ENCODE measurements around the gene BAMBI. TPM values are rescaled to one million over a fixed set of nuclear protein-coding genes. Genes with fewer than 3 reads are reported as not detected.

BAMBI gene
- total and polyA plus RNA-seq, 8 donors = 0.85 to 9.1 (median 1.5) TPM; not detected in 3

GRCh38 chr10:28684157-28684985 is 7.0 kb downstream of the BAMBI start:
- intact Hi-C loops (cut with DNase I; ENCODE audit: low total_unique reads) = no loop called here
- Histone ChIP-seq H3K27me3 (peaks cover 0 to 12% (median 0%) of the 10 kb centered on the region in 3 donors), H3K9me3 (no peaks in the 10 kb centered on the region), H3K4me3 (no peak overlapping the region), H3K36me3 (no peaks in the 10 kb centered on the region), H3K4me1 (peaks cover 8 to 22% (median 14%) of the 10 kb centered on the region in 4 donors), H3K27ac (no peak overlapping the region)
- 95 to 97% (median 96%) methylated on average over 13 of the region's 13 CpGs for WGBS, 5 donors
- DNase-seq = no peak
- TF ChIP-seq POLR2A (IDR thresholded peaks at IDR 0.05) (no peak), CTCF (IDR thresholded peaks at IDR 0.05) (no peak), POLR2AphosphoS5 (IDR thresholded peaks at IDR 0.05) (no peak), EP300 (IDR thresholded peaks at IDR 0.05) (no peak)

GRCh38 chr10:28684986-28685580 is 7.8 kb downstream of the BAMBI start:
- H3K4me3 ChIP-seq = no peak overlapping the region
- peaks cover 0 to 6% (median 0%) of the 10 kb centered on the region in 3 donors for H3K27me3 ChIP-seq
- no peaks in the 10 kb centered on the region for H3K9me3 ChIP-seq
- intact Hi-C loops (cut with DNase I; ENCODE audit: low total_unique reads) = no loop called here
- 52 to 73% (median 64%) methylated on average over 5 of the region's 5 CpGs for WGBS, 5 donors
- TF ChIP-seq EP300 (IDR thresholded peaks at IDR 0.05) = no peak
- no peak for TF ChIP-seq POLR2AphosphoS5 (IDR thresholded peaks at IDR 0.05)
- no peak for TF ChIP-seq CTCF (IDR thresholded peaks at IDR 0.05)
- no peak for TF ChIP-seq POLR2A (IDR thresholded peaks at IDR 0.05)
- H3K36me3 ChIP-seq = no peaks in the 10 kb centered on the region
- DNase-seq = peak in 1 of 2 donors; percentile 33
- peaks cover 3 to 15% (median 9%) of the 10 kb centered on the region in 4 donors for H3K4me1 ChIP-seq
- H3K27ac ChIP-seq = no peak overlapping the region

- intact Hi-C loops (cut with DNase I; ENCODE audit: low total_unique reads) = no loop called here
- no peak overlapping the region for H3K4me3 ChIP-seq
- no peaks in the 10 kb centered on the region for H3K9me3 ChIP-seq
- 89 to 94% (median 93%) methylated on average over 5 of the region's 5 CpGs for WGBS, 5 donors
- peaks cover 3 to 8% (median 5%) of the 10 kb centered on the region in 4 donors for H3K4me1 ChIP-seq
- H3K36me3 ChIP-seq = no peaks in the 10 kb centered on the region
- TF ChIP-seq POLR2AphosphoS5 (IDR thresholded peaks at IDR 0.05) (no peak), EP300 (IDR thresholded peaks at IDR 0.05) (no peak), CTCF (IDR thresholded peaks at IDR 0.05) (no peak)
- no peaks in the 10 kb centered on the region for H3K27me3 ChIP-seq
- no peak overlapping the region for H3K27ac ChIP-seq
- DNase-seq = no peak
Measured at GRCh38 chr10:28685717-28686116, 8.4 kb downstream of the BAMBI start.

- 45 to 62% (median 54%) methylated on average over 4 of the region's 4 CpGs for WGBS, 5 donors
- TF ChIP-seq CTCF (IDR thresholded peaks at IDR 0.05) (no peak), POLR2AphosphoS5 (IDR thresholded peaks at IDR 0.05) (no peak), POLR2A (IDR thresholded peaks at IDR 0.05) (no peak)
- intact Hi-C loops (cut with DNase I; ENCODE audit: low total_unique reads) = no loop called here
- Histone ChIP-seq H3K9me3 (no peaks in the 10 kb centered on the region), H3K4me1 (peaks cover 0 to 5% (median 2%) of the 10 kb centered on the region in 4 donors), H3K27me3 (no peaks in the 10 kb centered on the region), H3K4me3 (no peak overlapping the region), H3K27ac (no peak overlapping the region), H3K36me3 (no peaks in the 10 kb centered on the region)
- no peak for DNase-seq
Measured at GRCh38 chr10:28686835-28687682, 9.7 kb downstream of the BAMBI start.
